Measurements from ENCODE around the gene ERAS.

DNA sequence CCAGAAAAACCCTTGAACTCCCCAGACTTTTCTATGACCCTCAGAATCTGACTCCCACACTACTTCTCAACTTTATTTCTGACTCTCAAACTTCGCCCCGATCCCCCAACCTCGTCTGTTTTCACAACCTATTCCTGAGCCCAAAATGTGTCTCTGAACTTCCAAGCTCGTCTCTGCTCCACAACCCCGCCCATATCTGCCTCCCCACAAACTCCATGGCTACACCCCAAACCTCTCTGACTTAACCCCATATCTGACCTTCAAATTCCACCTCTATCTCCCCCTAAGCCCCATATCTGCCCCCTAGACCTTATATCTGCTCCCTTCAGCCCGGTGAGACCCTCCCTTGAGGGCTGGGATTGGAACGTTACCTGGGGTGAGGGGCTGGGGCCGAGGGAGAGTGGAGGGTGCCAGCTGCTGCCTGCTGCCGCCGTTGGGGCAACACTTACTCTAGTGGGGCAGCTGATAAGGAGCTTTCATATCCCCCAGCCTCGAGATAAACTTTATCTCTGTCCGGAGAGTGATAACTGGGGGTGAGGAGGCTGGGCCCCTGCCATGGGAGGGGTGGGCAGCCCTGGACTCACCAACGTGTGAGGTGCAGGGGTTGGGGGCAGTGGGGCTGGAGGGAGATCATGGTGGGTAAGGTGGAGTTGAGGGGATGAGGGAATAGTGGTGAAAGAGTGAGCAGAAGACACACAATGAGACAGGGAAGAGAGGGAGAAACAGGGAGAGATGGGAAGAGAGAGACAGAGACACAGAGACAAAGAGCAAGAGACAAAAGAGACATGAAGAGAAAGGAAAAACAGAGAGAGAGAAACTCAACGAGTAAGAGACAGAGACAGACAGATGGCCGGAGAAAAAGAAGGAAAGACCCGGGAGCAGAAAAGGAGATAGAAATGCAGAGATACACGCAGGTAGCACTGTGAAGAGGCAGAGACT is 38.5 kb upstream of the ERAS start:
- TF ChIP-seq EP300 (IDR thresholded peaks at IDR 0.05; ENCODE audit: borderline replicate concordance) (no peak), YY1 (IDR thresholded peaks at IDR 0.05; ENCODE audit: low read depth) (no peak), EGR1 (IDR thresholded peaks at IDR 0.05) (no peak), TCF12 (IDR thresholded peaks at IDR 0.05; ENCODE audit: low read depth) (no peak)
